Activated CD8-positive, alpha-beta T cell treated with anti-CD3 and anti-CD28 coated beads for 36 hours (primary cell): ENCODE results near the gene NEDD9. TPM values are rescaled to one million over a fixed set of nuclear protein-coding genes. Genes with fewer than 3 reads are reported as not detected.

ENCODE experiments used
- ATAC-seq: fragments of 200-7000 bp; cut with Tn5 transposase; one replicate; pipeline ENCODE4 v1.10.0; 2021; ENCODE audit warnings: mild to moderate bottlenecking, moderate library complexity
- CTCF ChIA-PET: fragments of 350-600 bp; sonication (Branson Sonifier 250); formaldehyde crosslinking; loops from one replicate; lab custom pipeline; 2021; ENCODE audit warnings: antibody characterized with exemption; lab: Charles Lee
- POLR2A ChIA-PET: fragments of 350-600 bp; sonication (Branson Sonifier 250); formaldehyde crosslinking; loops from one replicate; lab custom pipeline; 2021; ENCODE audit warnings: antibody characterized with exemption; lab: Charles Lee
- DNase-seq: peaks from one replicate; pipeline ENCODE4 v3.0.0-alpha.2; 2020
- H3K27ac Mint-ChIP-seq: one replicate; pipeline ENCODE4 v1.8.0; 2021; ENCODE audit warnings: mild to moderate bottlenecking, mixed read lengths
- H3K27me3 Mint-ChIP-seq: one replicate; pipeline ENCODE4 v1.8.0; 2021; ENCODE audit warnings: mixed read lengths
- H3K36me3 Mint-ChIP-seq: one replicate; pipeline ENCODE4 v1.8.0; 2021; ENCODE audit warnings: low read depth, mixed read lengths
- H3K4me1 Mint-ChIP-seq: one replicate; pipeline ENCODE4 v1.8.0; 2021; ENCODE audit warnings: low read depth, mixed read lengths
- H3K4me3 Mint-ChIP-seq: one replicate; pipeline ENCODE4 v1.8.0; 2021; ENCODE audit warnings: mild to moderate bottlenecking, moderate library complexity, mixed read lengths
- H3K9me3 Mint-ChIP-seq: one replicate; pipeline ENCODE4 v1.8.0; 2021; ENCODE audit warnings: mixed read lengths
- intact Hi-C: fragments of 100-400 bp; cut with micrococcal nuclease; formaldehyde crosslinking; loops from one replicate; pipeline ENCODE4 v1.10.0; 2022
- total RNA-seq, 2 experiments: library from RNA; stranded (reverse); gene quantifications; one replicate each; pipeline ENCODE4 v1.2.3, GENCODE V29; 2021
- TF ChIP-seq, protein P1 (sequence below): fragments of 200-600 bp; IDR thresholded peaks from one replicate; pipeline ENCODE4 v1.8.0; 2022; ENCODE audit warnings: antibody characterized with exemption, mild to moderate bottlenecking

Gene NEDD9
- total RNA-seq, 2 experiments from 2014 or later, result 26.6 to 29.7 TPM

GRCh38 chr6:11233673-11234573, 1.5 kb upstream of the NEDD9 start:
- intact Hi-C loops, result loop anchor here (5.0 to 10.0 kb wide), 3 partner anchors 43 to 261 kb away; no protein-coding TSS in a partner anchor
- Mint-ChIP-seq H3K27ac (peak overlapping the region; percentile 99), H3K4me3 (peak overlapping the region; percentile 84), H3K36me3 (peaks cover 18% of the 10 kb centered on the region), H3K9me3 (no peaks in the 10 kb centered on the region), H3K27me3 (no peaks in the 10 kb centered on the region), H3K4me1 (peaks cover 58% of the 10 kb centered on the region)
- ChIA-PET CTCF (interaction anchor here (0.8 to 6.4 kb wide), 5 partner anchors 24 to 262 kb away, joined by 3 to 36 read pairs (median 3); no protein-coding TSS in a partner anchor), POLR2A (interaction anchor here (0.8 to 1.6 kb wide), 7 partner anchors 11 to 226 kb away, joined by 3 to 4 read pairs (median 3); no protein-coding TSS in a partner anchor)
- DNase-seq (no peak), ATAC-seq (no peak)
- TF ChIP-seq, protein P1, sequence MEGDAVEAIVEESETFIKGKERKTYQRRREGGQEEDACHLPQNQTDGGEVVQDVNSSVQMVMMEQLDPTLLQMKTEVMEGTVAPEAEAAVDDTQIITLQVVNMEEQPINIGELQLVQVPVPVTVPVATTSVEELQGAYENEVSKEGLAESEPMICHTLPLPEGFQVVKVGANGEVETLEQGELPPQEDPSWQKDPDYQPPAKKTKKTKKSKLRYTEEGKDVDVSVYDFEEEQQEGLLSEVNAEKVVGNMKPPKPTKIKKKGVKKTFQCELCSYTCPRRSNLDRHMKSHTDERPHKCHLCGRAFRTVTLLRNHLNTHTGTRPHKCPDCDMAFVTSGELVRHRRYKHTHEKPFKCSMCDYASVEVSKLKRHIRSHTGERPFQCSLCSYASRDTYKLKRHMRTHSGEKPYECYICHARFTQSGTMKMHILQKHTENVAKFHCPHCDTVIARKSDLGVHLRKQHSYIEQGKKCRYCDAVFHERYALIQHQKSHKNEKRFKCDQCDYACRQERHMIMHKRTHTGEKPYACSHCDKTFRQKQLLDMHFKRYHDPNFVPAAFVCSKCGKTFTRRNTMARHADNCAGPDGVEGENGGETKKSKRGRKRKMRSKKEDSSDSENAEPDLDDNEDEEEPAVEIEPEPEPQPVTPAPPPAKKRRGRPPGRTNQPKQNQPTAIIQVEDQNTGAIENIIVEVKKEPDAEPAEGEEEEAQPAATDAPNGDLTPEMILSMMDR, result no peak

DNA sequence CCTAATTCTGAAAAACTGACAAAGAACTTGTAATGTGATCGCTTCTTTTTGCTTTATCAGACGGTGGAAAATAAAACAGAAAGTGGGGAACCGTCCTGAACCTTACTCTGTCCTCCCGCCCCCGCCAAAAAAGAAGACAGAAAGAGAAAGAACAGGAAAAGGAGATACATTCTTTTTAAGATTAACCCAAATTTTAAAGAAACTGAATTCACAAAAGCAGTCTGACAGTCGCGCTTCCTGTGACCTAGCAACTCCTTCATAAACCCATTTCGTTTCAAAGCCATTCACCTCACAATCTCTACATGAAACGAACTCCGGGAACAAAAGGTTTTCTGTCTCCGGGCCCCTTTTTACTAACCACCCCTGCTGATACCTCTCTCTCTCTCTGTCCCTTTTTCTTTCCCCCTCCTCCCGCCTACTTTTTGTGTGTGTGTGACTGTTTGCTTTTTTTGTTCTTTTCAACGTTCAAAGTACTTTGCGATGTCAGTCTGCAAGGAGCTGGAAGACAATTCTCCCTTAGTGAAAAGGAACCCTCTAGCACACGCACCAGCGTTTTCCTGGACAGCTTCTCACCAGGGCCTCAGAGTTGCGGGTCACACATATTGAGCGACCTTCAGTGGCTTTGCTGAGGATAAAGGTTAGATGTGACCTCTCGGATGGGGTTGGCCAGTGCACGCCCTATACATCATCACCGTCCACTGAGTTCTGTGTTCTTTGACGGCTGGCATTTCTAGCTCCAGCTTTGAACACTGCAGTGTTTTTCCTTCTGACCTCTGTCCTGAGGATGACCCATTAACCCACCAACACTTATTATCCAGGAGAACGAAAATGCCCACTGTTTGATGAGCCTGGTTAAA, 530 bp upstream of the NEDD9 start:
- intact Hi-C loops, result loop anchor here (1.0 to 10.0 kb wide), 4 partner anchors 44 to 262 kb away; no protein-coding TSS in a partner anchor
- TF ChIP-seq, protein P1, result no peak
- CTCF ChIA-PET, result interaction anchor here (0.8 to 6.4 kb wide), 9 partner anchors 11 to 263 kb away, joined by 3 to 36 read pairs (median 4); no protein-coding TSS in a partner anchor
- POLR2A ChIA-PET, result interaction anchor here (0.8 to 1.6 kb wide), 8 partner anchors 10 to 227 kb away, joined by 3 to 4 read pairs (median 3); no protein-coding TSS in a partner anchor
- Mint-ChIP-seq H3K9me3 (no peaks in the 10 kb centered on the region), H3K36me3 (peaks cover 17% of the 10 kb centered on the region), H3K27ac (peak overlapping the region; percentile 99), H3K27me3 (no peaks in the 10 kb centered on the region), H3K4me3 (peak overlapping the region; percentile 84), H3K4me1 (peaks cover 58% of the 10 kb centered on the region)
- ATAC-seq (peak; percentile 19), DNase-seq (peak; percentile 22)

DNA sequence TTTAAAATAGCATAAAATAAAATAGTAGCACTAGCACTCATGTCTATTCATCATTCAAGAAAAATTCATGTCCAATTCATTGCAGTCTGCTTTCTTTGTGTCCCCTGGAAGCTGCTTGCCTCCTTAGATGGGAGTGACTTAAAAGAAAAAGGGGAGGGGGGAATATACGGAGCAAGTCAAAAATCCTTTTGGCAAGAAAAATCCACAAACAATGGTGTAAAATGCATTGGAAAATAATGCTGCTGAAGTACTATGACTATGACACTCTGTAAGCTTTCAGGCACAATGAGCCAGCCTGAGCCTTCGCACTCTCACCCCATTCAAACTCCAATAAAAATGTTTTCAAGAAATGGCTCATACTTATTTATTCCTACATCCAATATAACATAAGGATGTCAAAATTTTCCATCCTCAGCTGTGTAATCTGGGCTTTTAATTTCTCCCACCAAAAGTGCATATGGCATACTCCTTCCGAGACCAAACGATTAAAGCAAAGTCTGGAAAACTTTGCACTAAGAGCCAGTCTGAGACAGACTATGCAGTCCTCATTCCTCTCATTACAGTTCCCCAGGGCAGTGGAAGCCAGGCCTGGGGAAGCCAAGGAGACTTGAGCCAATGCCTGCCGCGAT, 790 bp downstream of the NEDD9 start:
- no peaks in the 10 kb centered on the region for H3K9me3 Mint-ChIP-seq
- peaks cover 22% of the 10 kb centered on the region for H3K36me3 Mint-ChIP-seq
- H3K27me3 Mint-ChIP-seq, result no peaks in the 10 kb centered on the region
- H3K4me3 Mint-ChIP-seq, result peak overlapping the region; percentile 84
- TF ChIP-seq, protein P1, result no peak
- POLR2A ChIA-PET, result interaction anchor here (0.8 to 1.4 kb wide), 4 partner anchors 9 to 46 kb away, joined by 4 read pairs; no protein-coding TSS in a partner anchor
- peak overlapping the region; percentile 99 for H3K27ac Mint-ChIP-seq
- no peak for ATAC-seq
- intact Hi-C loops, result loop anchor here (1.0 to 10.0 kb wide), 4 partner anchors 46 to 263 kb away; no protein-coding TSS in a partner anchor
- CTCF ChIA-PET, result interaction anchor here (0.9 to 6.4 kb wide), 10 partner anchors 9 to 264 kb away, joined by 3 to 36 read pairs (median 4); no protein-coding TSS in a partner anchor
- peaks cover 54% of the 10 kb centered on the region for H3K4me1 Mint-ChIP-seq
- DNase-seq, result no peak

DNA sequence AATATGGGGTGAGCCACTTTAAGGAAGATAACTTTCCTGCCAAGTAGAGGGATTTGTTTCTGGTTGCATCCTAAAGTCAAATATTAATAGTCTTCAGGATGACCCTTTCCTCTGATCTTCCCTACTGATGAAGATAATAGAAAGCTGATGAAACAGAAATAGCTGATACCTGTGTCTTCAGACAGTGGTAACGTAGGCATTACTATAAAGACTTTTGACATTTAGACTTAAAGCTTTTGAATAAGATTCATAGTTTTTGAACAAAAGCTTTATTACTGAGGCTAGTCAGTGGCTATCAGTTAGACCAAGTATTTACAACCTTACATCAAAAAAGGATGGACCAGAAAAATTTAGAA, 1.4 kb downstream of the NEDD9 start:
- Mint-ChIP-seq H3K4me1 (peaks cover 50% of the 10 kb centered on the region), H3K27ac (peak overlapping the region; percentile 71), H3K9me3 (no peaks in the 10 kb centered on the region), H3K4me3 (peak overlapping the region; percentile 84), H3K27me3 (no peaks in the 10 kb centered on the region), H3K36me3 (peaks cover 25% of the 10 kb centered on the region)
- DNase-seq (no peak), ATAC-seq (no peak)
- intact Hi-C loops, result loop anchor here (5.0 to 10.0 kb wide), 3 partner anchors 46 to 264 kb away; no protein-coding TSS in a partner anchor
- TF ChIP-seq, protein P1, result no peak
- ChIA-PET CTCF (interaction anchor here (1.1 to 6.4 kb wide), 4 partner anchors 14 to 264 kb away, joined by 3 to 36 read pairs (median 12); no protein-coding TSS in a partner anchor), POLR2A (interaction anchor here (1.4 kb wide), 1 partner anchor 30 kb away, joined by 4 read pairs; no protein-coding TSS in a partner anchor)
